SU-DHL-6 (cell line): ENCODE data around the gene CST3.

Source experiments
- CTCF ChIP-seq: fragments of 200-600 bp; sonication (generic); IDR thresholded peaks from one replicate; pipeline ENCODE4 v1.5.1; 2017; ENCODE audit warnings: antibody characterized with exemption, mild to moderate bottlenecking, low read length, moderate library complexity; ENCODE audit not compliant: insufficient read depth, poor library complexity, severe bottlenecking
- EZH2phosphoT487 ChIP-seq: fragments of 200-600 bp; sonication (generic), shearing (Covaris generic); conservative IDR thresholded peaks from 2 replicates; pipeline ENCODE4 v1.6.1; 2018; ENCODE audit warnings: mild to moderate bottlenecking, antibody characterized with exemption, low read length, moderate library complexity, mixed read lengths

- no peak for TF ChIP-seq CTCF
- TF ChIP-seq EZH2phosphoT487: no peak
These were observed 28.2 kb downstream of the CST3 start for GRCh38 chr20:23609486-23610109.
